AG04449 (cell line): ENCODE measurements around the gene NSG1.

Experiments
- CTCF ChIA-PET: fragments of 350-600 bp; formaldehyde crosslinking; extraction: SDS; loops from one replicate; lab custom pipeline; 2021; ENCODE audit warnings: antibody characterized with exemption; lab: Yijun Ruan, JAX
- POLR2A ChIA-PET: fragments of 400-600, 350-600 bp; formaldehyde crosslinking; extraction: SDS; loops from one replicate; lab custom pipeline; 2020; ENCODE audit warnings: antibody characterized with exemption, inconsistent platforms; lab: Yijun Ruan, JAX
- DNase-seq: peaks from one replicate; pipeline ENCODE4 v3.0.0-alpha.2; 2010; ENCODE audit warnings: low read depth, low spot score
- H3K4me3 ChIP-seq: 2 replicates; pipeline ENCODE4 v1.5.1; 2011; ENCODE audit warnings: low read depth, mild to moderate bottlenecking, control low read depth, low read length
- CTCF ChIP-seq: IDR thresholded peaks from one replicate; pipeline ENCODE4 v1.5.1; 2011; ENCODE audit warnings: mild to moderate bottlenecking, moderate library complexity, low read length, control low read depth, inconsistent platforms; ENCODE audit not compliant: insufficient read depth; ENCODE audit errors: missing control alignments

Gene NSG1

DNA sequence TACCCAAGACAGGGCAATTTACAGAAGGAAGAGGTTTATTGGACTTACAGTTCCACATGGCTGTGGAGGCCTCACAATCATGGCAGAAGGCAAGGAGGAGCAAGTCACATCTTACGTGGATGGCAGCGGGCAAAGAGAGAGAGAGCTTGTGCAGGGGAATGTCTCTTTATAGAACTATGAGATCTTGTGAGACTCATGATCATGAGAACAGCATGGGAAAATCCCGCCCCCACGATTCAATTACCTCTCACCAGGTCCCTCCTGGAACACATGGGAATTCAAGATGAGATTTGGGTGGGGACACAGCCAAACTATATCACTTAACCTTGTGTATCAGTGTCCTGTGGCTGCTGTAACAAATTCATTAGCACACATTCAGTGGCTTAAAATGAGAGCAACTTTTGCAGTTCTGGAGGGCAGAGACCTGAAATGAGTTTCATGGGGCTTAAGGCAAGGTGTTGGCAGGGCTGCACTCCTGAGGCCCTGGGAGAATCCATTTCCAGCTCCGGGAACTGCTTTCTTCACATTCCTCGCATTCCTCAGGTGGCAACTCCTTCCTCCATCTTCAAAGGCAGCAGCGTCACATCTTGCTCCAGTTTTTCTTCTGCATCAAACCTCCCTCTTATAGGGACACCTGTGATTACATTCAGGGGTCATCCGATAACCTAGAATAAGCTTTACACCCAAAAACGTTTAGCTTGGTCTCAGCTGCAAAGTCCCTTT lies 22.3 kb upstream of the NSG1 start:
- TF ChIP-seq CTCF, result no peak
- no peak for DNase-seq
- H3K4me3 ChIP-seq, result no peak overlapping the region
- POLR2A ChIA-PET, result no interaction called here
- CTCF ChIA-PET, result no interaction called here

- ChIA-PET POLR2A (no interaction called here), CTCF (no interaction called here)
- no peak for TF ChIP-seq CTCF
- no peak overlapping the region for H3K4me3 ChIP-seq
- DNase-seq, result no peak
Measured at GRCh38 chr4:4368809-4369580, 17.9 kb upstream of the NSG1 start.

GRCh38 chr4:4374388-4375098 lies 12.4 kb upstream of the NSG1 start:
- no peak overlapping the region for H3K4me3 ChIP-seq
- DNase-seq, result no peak
- no peak for TF ChIP-seq CTCF
- ChIA-PET POLR2A (no interaction called here), CTCF (no interaction called here)

DNA sequence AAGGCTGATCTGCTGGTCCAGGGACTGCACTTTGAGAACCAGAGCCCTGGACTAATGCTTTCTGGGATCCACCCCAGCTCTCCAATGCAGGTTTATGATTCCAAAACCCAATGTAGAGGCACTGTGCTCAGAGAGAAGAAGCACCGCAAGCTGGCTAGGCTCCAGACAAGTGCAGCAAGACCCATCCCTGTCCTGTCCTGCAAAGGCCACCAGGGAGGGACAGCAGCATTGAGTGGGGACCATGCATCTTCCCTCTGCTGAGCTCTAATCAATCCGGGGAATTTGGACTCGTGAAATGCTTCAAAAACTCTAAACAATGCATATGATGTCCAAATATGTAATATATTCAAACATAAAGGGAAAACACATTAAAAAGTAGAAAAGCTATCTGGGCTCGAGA lies 10.8 kb upstream of the NSG1 start:
- ChIA-PET POLR2A (no interaction called here), CTCF (interaction anchor here (1.7 kb wide), 1 partner anchor 54 kb away, joined by 5 read pairs; no protein-coding TSS in a partner anchor)
- TF ChIP-seq CTCF, result no peak
- H3K4me3 ChIP-seq, result no peak overlapping the region
- no peak for DNase-seq

GRCh38 chr4:4377191-4377590 lies 9.7 kb upstream of the NSG1 start:
- CTCF ChIA-PET, result interaction anchor here (1.7 kb wide), 1 partner anchor 53 kb away, joined by 5 read pairs; no protein-coding TSS in a partner anchor
- no peak for TF ChIP-seq CTCF
- POLR2A ChIA-PET, result no interaction called here
- H3K4me3 ChIP-seq, result no peak overlapping the region
- DNase-seq, result no peak
